Stomach (tissue), 4 donors: ENCODE data around the gene TRIM27.

Experiments
- EP300 ChIP-seq: sonication (generic); formaldehyde crosslinking; IDR thresholded peaks from one replicate; pipeline ENCODE4 v1.6.1; 2017; ENCODE audit warnings: antibody characterized with exemption
- POLR2A ChIP-seq, 4 donors: fragments of 450-650 bp; IDR thresholded peaks; one replicate each; pipeline ENCODE4 v1.6.1; 2016; ENCODE audit warnings: antibody characterized with exemption in 4 of 4, control low read depth in 2 of 4, mild to moderate bottlenecking in 1 of 4, moderate library complexity in 1 of 4
- POLR2AphosphoS5 ChIP-seq, 3 donors: sonication (generic); formaldehyde crosslinking; IDR thresholded peaks; one replicate each; pipeline ENCODE4 v1.6.1; 2016; ENCODE audit warnings: antibody characterized with exemption in 3 of 3
- TF ChIP-seq, protein P1 (sequence below), 7 experiments: fragments of 450-650 bp in 4 of 7; fragments of 200-600 bp in 3 of 7; sonication (generic) in 3 of 7; IDR thresholded peaks; one replicate each; pipeline ENCODE4 v1.5.1; 2016 to 2019; ENCODE audit warnings: antibody characterized with exemption in 7 of 7, control low read depth in 2 of 7, mild to moderate bottlenecking in 1 of 7

DNA sequence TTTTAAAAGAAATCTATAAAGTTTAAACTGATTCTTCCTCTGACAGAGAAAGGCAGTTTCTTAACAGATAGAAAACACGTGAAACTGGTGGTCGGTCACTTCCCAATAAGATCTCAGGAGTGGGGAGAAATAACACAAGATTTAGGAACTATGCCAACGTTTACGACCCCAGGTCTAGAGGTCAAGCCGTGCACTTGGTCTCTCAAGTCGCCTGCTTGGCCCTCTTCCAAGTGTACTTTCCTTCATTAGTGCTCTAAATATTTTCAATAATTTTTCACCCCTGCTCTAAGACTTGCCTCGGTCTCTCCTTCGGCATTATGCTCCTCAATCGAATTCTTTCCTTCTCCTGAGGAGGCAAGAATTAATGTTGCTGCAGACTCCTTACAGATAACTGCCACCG is 61.7 kb downstream of the TRIM27 start:
- TF ChIP-seq, protein P1, sequence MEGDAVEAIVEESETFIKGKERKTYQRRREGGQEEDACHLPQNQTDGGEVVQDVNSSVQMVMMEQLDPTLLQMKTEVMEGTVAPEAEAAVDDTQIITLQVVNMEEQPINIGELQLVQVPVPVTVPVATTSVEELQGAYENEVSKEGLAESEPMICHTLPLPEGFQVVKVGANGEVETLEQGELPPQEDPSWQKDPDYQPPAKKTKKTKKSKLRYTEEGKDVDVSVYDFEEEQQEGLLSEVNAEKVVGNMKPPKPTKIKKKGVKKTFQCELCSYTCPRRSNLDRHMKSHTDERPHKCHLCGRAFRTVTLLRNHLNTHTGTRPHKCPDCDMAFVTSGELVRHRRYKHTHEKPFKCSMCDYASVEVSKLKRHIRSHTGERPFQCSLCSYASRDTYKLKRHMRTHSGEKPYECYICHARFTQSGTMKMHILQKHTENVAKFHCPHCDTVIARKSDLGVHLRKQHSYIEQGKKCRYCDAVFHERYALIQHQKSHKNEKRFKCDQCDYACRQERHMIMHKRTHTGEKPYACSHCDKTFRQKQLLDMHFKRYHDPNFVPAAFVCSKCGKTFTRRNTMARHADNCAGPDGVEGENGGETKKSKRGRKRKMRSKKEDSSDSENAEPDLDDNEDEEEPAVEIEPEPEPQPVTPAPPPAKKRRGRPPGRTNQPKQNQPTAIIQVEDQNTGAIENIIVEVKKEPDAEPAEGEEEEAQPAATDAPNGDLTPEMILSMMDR (IDR thresholded peaks at IDR 0.05): no peak
- TF ChIP-seq POLR2A (IDR thresholded peaks at IDR 0.05): no peak
- no peak for TF ChIP-seq EP300
- no peak for TF ChIP-seq POLR2AphosphoS5 (IDR thresholded peaks at IDR 0.05)
